Mononuclear cell (primary cell): ENCODE measurements around the gene MC1R. TPM values are rescaled to one million over a fixed set of nuclear protein-coding genes. Genes with fewer than 3 reads are reported as not detected.
A peak's percentile ranks its signal among the peaks of the same experiment; 100 is the strongest.
"Not testable (repeated sequence)": the region's sequence is repeated elsewhere in the genome, so short reads cannot be mapped to it uniquely, and the experiment has no call there.

Source experiments
- H3K27me3 ChIP-seq: 2 replicates; pipeline ENCODE4 v1.6.0; 2011; ENCODE audit warnings: low read length, control low read depth; ENCODE audit not compliant: insufficient read depth
- H3K4me1 ChIP-seq: 2 replicates; pipeline ENCODE4 v1.5.1; 2011; ENCODE audit warnings: mild to moderate bottlenecking, low read length, control low read depth; ENCODE audit not compliant: insufficient read depth
- H3K4me3 ChIP-seq: 2 replicates; pipeline ENCODE4 v1.5.1; 2011; ENCODE audit warnings: mild to moderate bottlenecking, low read length, moderate library complexity
- H3K9me3 ChIP-seq: 2 replicates; pipeline ENCODE4 v1.5.1; 2011; ENCODE audit warnings: low read depth, mild to moderate bottlenecking, control low read depth, low read length
- total RNA-seq: library from RNA; depleted of rRNA; stranded (reverse); fragments of >200 nt; gene quantifications from one replicate; pipeline ENCODE4 v1.2.3, GENCODE V29; 2012

MC1R gene
- total RNA-seq, 1 donor = 2.7 TPM

DNA sequence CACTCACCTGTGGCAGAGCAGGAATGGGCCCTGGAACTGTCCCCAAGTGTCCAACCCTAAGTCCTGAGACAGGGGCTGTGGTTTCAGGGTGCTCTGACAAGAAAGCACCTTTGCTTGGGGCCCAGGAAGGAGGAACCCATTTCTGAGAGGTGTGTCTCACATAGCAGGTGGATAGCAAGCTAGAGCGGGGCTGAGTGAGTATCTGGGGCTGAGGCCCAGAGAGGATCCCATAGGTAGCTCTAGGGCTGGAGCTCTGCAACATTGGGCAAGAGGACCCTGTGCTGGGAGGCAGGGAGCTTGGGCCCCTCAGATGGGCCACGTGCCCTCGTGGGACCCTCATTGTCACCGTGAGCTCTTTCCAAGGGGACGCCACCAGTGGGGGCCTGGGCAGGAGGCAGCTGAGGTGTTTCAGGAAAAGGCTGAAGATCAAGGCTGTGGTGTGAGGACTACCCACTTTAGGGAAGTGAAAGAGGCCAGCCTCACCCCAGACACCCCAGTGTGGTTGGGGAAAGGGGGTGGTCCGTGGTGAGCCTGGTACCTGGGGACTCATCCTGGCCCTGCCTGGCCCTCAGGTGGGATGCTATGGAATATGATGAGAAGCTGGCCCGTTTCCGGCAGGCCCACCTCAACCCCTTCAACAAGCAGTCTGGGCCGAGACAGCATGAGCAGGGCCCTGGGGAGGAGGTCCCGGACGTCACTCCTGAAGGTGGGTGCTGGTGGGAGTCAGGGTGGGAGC lies 35.2 kb downstream of the MC1R start:
- Histone ChIP-seq H3K4me3 (no peak overlapping the region), H3K9me3 (no peaks in the 10 kb centered on the region)

DNA sequence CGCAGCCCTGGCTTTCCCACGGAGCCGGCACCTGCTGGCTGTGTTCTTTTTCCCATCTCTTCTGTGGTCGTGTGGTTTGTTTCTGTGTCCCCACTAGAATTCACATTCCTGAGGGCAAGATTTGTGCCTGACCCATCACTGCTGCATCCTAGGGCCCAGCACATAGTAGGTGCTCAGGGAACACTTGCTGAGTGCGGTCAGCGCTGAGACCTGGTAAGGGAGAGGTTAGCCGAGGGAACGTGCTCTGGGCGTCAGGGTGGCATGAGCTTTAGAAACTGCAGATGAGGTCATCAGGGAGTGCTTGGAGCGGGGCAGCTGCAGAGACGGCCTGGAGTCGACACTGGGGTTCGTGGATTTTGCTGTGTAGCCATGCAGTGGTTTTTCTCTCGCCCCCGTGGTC lies 35.8 kb downstream of the MC1R start:
- Histone ChIP-seq H3K27me3 (no peaks in the 10 kb centered on the region), H3K9me3 (no peaks in the 10 kb centered on the region), H3K4me3 (no peak overlapping the region), H3K4me1 (peaks cover 79% of the 10 kb centered on the region)

More for the DNA sequence above, 35.2 kb downstream of the MC1R start:
- H3K27me3 ChIP-seq = no peaks in the 10 kb centered on the region
- H3K4me1 ChIP-seq = peaks cover 77% of the 10 kb centered on the region

DNA sequence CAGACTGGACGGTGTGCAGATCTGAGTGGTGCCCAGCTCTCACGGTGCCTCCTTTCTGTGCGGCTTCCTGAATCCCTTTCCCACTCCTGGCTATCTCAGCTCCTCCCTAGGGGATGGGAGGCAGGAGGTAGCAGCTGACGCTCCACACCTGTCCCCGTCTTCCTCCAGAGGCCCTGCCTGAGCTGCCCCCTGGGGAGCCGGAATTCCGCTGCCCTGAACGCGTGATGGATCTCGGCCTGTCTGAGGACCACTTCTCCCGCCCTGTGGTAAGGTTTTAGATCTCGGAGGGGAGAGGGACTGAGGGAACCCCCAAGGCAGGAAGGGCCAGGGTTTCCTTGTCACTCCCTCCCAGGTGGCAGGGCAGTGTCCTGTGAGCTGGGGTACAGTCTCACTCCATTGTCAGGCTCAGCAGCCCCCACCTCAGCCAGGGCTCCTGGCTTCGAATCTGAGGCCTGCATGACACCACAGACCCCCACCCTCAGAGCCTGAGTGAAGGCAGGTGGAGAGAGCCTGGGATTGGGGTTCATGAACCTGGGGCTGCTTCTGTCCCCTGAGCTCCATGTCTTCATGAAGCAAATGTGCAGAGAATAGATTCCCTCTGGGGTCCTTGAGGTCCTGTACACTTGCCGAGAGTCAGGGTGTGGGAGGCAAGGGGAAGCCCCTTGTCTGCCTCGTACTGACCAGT lies 36.5 kb downstream of the MC1R start:
- H3K9me3 ChIP-seq = no peaks in the 10 kb centered on the region
- no peaks in the 10 kb centered on the region for H3K27me3 ChIP-seq
- H3K4me1 ChIP-seq = peaks cover 73% of the 10 kb centered on the region
- H3K4me3 ChIP-seq = no peak overlapping the region

DNA sequence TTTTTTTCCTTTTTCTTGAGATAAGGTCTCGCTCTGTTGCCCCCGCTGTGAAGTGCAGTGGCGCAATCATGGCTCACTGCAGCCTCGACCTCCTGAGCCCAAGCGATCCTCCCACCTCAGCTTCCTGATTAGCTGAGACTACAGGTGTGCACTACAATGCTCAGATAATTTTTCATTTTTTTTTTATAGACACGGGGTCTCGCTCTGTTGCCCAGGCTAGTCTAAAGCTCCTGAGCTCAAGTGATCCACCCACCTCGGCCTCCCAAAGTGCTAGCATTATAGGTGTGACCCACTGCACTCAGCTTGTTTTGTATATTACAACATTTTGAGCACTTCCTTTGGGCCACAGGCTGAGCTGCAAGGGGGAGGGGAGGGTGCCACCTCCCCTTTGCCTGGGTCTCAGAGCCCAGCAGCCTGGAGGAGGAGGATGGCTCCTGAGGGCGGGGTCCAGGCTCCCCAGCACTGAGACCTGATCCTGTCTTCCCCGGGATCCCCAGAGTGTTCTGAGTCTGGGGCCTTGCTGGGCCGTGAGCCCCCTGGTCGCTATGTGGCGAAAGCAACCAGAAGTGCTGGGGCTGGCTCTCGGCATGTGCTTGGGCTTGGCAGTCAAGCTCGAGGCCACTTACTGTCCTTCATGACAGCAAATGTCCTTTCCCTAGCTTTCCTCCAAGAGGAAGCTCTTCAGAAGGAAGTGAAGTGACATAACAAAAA lies 38.0 kb downstream of the MC1R start:
- no peaks in the 10 kb centered on the region for H3K9me3 ChIP-seq
- H3K4me3 ChIP-seq = peak overlapping the region; percentile 34
- no peaks in the 10 kb centered on the region for H3K27me3 ChIP-seq
- peaks cover 73% of the 10 kb centered on the region for H3K4me1 ChIP-seq

DNA sequence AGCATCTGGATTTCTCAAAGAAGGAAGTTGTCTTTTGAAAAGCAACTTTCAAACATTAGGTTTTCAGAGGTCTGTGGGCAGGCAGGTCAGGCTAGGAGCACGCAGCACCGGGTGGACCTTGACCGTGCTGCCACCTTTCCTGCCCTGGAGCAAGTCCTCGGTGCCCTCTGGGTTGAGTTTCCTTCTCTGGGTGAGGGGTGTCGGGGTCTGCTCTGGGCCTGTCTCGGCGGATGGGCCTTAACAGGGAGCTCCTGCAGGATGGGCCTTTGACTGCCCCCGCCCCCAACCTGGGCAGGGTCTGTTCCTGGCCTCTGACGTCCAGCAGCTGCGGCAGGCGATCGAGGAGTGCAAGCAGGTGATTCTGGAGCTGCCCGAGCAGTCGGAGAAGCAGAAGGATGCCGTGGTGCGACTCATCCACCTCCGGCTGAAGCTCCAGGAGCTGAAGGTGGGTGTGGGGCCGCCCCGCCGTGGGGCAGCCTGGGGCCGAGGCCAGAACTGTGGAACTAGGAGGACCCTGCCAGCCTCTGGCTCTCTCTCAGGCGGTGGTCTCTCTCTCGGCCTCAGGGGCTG lies 38.6 kb downstream of the MC1R start:
- Histone ChIP-seq H3K4me3 (peak overlapping the region; percentile 34), H3K9me3 (no peaks in the 10 kb centered on the region), H3K4me1 (peaks cover 70% of the 10 kb centered on the region), H3K27me3 (no peaks in the 10 kb centered on the region)

DNA sequence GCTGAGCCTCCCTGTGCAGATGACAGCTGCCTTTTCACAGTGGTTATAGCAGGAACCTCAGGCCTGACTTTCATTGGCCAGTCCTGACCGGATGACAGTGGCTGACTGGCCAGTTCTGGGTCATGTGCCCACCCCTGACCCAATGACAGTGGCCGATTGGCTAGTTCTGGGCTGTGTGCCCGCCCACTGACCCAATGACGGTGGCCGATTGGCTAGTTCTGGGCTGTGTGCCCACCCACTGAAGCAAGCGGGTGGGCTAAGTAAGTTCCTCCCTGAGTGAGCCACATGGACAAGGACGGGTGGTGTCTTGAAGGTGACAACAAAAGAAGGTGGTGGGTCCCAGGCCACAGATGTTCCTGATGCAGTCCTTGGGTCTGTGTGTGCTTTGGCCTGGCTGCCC lies 39.4 kb downstream of the MC1R start:
- Histone ChIP-seq H3K4me1 (peaks cover 63% of the 10 kb centered on the region), H3K27me3 (no peaks in the 10 kb centered on the region), H3K9me3 (no peaks in the 10 kb centered on the region), H3K4me3 (peak overlapping the region; percentile 34)

DNA sequence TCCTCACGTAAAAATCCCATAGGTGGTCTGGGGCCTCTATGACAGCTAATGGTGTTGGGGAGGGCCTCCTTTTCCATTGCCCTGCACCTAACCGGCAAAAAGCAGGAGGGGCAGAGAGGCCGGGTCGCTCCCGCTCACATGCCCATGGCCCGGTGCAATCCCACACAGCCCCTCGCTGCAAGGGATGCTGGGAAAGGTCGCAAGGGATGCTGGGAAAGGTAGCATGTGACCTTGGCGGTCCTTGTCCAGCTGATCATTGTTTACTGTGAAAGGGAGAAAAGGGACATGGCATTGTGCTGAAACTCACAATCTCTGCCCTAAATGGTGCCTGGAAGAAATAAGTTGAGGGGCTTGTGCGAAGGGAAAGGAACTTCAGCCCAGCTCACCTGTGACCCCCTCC lies 39.9 kb downstream of the MC1R start:
- Histone ChIP-seq H3K4me3 (no peak overlapping the region), H3K27me3 (no peaks in the 10 kb centered on the region), H3K4me1 (peaks cover 57% of the 10 kb centered on the region), H3K9me3 (no peaks in the 10 kb centered on the region)

DNA sequence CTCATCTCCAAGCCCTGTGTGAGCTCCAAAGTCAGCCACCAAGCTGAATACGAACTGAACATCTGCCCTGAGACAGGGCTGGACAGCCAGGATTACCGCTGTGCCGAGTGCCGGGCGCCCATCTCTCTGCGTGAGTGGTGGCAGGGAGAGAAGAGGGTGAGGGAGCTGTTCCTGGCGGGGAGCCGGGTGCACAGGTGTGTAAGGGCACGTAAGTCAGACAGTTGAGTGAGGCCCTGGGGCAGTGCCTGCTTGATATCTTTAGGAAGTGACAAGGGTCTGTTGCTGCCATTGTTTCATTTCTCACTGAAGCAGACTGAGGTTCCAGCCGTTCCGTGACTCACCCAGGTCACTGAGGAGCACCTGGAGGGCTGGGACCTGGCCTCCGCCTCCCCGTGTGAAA lies 42.3 kb downstream of the MC1R start:
- no peaks in the 10 kb centered on the region for H3K9me3 ChIP-seq
- no peaks in the 10 kb centered on the region for H3K27me3 ChIP-seq
- no peak overlapping the region for H3K4me3 ChIP-seq
- peaks cover 35% of the 10 kb centered on the region for H3K4me1 ChIP-seq

DNA sequence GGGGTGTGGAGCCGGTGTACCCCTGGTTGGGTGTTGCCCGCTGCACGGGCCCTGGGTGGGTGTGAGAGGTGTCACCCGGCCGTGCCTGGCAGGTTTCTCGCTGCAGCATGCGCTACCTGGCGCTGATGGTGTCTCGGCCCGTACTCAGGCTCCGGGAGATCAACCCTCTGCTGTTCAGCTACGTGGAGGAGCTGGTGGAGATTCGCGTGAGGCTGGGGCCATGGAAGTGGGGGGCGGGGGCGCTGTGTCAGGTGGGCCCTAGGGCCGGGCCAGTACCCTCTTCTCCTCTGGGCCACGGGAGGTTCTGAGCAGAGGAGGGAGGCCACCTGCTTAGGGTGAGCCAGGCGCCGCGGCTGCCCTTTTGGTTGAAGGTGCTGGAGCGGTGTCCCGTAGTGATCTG lies 43.3 kb downstream of the MC1R start:
- H3K4me3 ChIP-seq = no peak overlapping the region
- H3K27me3 ChIP-seq = no peaks in the 10 kb centered on the region
- peaks cover 25% of the 10 kb centered on the region for H3K4me1 ChIP-seq
- H3K9me3 ChIP-seq = no peaks in the 10 kb centered on the region

DNA sequence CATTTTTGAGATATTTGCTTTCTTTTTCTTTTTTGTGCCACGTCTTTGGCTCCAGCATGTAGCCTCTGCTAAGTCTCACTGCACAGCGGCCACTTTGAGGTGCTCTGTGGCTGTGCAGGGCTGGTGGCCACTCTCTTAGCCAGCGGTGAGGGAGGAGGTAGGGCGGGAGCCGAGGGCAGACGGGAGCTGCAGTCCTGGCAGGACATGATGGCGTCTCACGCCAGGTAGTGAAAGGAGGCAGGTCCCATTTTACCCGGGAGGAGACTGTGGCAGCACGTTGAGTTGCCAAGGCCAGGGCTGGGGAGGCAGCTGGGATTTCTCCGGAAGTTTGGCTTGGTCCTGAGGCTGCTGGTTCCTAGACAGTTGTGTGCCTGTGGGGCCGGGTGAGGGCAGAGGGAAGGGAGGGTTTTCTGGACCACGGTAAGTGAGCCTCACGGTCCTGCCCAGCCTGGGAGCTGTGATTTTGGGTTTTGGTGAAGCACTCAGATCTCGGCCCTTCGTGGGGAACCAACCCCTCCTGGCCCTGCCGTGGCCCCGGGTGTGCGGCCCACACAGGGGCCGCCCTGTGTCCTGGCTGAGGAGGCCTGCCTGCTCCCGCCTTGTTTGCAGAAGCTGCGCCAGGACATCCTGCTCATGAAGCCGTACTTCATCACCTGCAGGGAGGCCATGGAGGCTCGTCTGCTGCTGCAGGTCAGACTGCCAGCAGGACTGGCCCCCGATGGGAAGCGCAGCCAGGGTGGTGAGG lies 44.3 kb downstream of the MC1R start:
- Histone ChIP-seq H3K4me3 (no peak overlapping the region), H3K27me3 (no peaks in the 10 kb centered on the region), H3K9me3 (no peaks in the 10 kb centered on the region), H3K4me1 (peaks cover 25% of the 10 kb centered on the region)

DNA sequence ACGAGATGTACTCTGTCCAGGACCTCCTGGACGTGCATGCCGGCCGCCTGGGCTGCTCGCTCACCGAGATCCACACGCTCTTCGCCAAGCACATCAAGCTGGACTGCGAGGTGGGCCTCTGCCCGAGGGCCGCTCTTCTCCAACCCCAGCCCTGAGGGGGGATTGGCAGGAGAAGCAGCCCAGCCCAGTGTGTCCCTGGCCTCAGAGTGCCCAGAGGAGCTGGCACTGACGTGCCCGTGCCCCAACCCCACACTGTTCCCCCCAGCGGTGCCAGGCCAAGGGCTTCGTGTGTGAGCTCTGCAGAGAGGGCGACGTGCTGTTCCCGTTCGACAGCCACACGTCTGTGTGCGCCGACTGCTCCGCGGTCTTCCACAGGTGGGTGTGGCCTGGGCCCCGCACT lies 45.5 kb downstream of the MC1R start:
- no peaks in the 10 kb centered on the region for H3K27me3 ChIP-seq
- H3K9me3 ChIP-seq = no peaks in the 10 kb centered on the region
- no peak overlapping the region for H3K4me3 ChIP-seq
- H3K4me1 ChIP-seq = peaks cover 13% of the 10 kb centered on the region

DNA sequence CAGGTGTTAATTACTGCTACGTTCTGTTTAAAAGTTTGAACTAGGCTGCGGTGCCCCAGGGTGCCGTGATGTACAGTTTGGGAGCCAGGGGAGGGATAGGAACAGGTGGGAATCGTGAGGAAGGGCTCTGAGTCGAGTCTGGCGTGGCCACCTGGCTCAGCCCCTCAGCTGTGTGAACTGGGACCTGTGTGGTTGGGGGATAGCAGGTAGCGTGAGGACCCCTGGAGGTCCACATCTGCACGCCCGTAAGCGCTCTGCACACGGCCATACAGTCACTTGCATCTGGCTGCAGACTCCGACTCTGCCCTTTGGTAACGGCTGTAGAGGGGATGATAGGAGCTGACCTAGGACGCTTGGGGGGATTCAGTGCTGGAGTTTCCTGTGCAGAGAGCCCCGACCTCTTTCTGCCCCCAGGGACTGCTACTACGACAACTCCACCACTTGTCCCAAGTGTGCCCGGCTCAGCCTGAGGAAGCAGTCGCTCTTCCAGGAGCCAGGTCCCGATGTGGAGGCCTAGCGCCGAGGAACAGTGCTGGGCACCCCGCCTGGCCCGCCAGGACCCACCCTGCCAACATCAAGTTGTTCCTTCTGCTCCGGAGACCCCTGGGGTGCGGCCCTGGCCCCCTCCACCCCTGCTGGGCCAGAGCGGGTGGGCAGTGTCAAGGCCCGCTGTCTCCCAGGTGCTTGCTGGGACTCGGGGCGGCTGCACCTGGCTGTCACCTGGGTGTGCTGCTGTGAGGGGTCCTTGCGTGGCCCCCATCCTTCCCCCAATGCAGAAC lies 47.0 kb downstream of the MC1R start:
- no peaks in the 10 kb centered on the region for H3K9me3 ChIP-seq
- peaks cover 24% of the 10 kb centered on the region for H3K4me1 ChIP-seq

DNA sequence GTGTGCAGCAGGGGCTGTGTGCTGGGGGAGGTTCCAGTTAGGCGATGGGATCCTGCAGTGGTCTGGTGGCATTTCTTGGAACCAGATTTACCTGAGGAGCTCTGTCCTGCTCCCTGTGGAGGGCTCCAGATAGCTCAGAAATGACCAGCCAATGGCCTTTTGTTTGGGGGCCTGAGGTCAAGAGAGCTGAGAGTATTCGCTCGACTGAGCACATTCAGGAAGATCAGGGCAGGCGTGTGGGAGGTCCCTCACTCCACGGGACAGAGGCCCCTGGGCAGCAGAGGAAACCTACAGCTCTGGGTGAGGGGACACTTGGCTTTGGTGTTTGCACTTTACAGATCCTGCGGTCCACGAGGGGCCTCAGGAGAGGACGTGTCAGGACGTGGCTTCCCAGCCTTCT lies 48.1 kb downstream of the MC1R start:
- Histone ChIP-seq H3K4me3 (no peak overlapping the region), H3K4me1 (peaks cover 36% of the 10 kb centered on the region), H3K27me3 (no peaks in the 10 kb centered on the region), H3K9me3 (no peaks in the 10 kb centered on the region)

More for the DNA sequence above, 47.0 kb downstream of the MC1R start:
- H3K4me3 ChIP-seq = no peak overlapping the region
- H3K27me3 ChIP-seq = no peaks in the 10 kb centered on the region

DNA sequence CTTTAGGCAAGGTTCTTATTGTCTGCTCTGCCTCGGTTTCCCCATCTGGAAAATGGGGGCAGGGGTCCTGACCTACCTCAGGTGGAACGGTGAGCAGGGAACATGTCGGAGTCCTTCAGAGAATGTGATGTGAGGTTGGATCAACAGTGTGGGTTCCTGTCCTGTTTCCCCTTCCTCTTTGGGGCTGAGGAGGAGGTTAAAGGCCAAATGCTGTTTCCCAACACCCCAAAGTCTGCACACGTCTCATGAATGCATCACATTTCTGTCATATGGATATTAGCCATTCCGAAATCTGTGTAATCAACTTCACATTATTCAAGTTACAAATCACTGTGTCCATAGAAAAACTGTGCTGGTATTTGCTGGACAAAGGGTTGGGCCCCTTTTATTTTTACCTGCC lies 48.8 kb downstream of the MC1R start:
- H3K4me3 ChIP-seq = not testable (repeated sequence)
- H3K4me1 ChIP-seq = peaks cover 41% of the 10 kb centered on the region

More for the DNA sequence above, 48.8 kb downstream of the MC1R start:
- not testable (repeated sequence) for H3K9me3 ChIP-seq, H3K27me3 ChIP-seq
